GM15510 (cell line): ENCODE data around the gene ATP2B3.

Source experiments
- POLR2A ChIP-seq: IDR thresholded peaks from 3 replicates; pipeline ENCODE4 v1.6.1; 2011; ENCODE audit warnings: borderline replicate concordance; ENCODE audit not compliant: insufficient read length; ENCODE audit errors: extremely low read depth

The ATP2B3 gene

DNA sequence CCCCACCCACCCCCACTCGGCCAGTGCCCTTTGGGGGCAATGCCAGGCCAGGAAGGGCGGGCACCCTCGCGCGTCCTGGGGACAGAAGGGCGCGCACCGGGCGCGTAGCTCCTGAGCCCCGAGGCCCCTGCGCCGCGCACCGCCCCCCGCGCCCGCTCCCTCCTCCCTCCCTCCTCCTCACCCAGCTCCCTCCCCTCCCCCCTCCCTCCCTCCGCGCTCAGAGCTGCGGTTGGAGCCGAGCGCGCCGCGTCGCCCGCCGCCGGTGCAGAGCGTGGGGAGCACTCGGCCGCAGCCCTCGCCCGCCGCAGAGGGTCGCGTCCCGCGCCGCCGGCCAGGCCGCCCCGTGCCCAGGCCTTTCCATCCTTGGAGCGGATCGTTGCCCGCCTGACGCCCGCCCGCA lies at the start of gene ATP2B3:
TSS of gene ATP2B3 (plus strand) at position 220 of the 400 bp plus-strand sequence. CDS start 18,606 bp downstream, outside the sequence.
- TF ChIP-seq POLR2A = no peak

- no peak for TF ChIP-seq POLR2A
These were observed 49.3 kb upstream of the ATP2B3 start for GRCh38 chrX:153468008-153468580.

GRCh38 chrX:153469811-153470410 lies 47.5 kb upstream of the ATP2B3 start:
- TF ChIP-seq POLR2A = no peak

DNA sequence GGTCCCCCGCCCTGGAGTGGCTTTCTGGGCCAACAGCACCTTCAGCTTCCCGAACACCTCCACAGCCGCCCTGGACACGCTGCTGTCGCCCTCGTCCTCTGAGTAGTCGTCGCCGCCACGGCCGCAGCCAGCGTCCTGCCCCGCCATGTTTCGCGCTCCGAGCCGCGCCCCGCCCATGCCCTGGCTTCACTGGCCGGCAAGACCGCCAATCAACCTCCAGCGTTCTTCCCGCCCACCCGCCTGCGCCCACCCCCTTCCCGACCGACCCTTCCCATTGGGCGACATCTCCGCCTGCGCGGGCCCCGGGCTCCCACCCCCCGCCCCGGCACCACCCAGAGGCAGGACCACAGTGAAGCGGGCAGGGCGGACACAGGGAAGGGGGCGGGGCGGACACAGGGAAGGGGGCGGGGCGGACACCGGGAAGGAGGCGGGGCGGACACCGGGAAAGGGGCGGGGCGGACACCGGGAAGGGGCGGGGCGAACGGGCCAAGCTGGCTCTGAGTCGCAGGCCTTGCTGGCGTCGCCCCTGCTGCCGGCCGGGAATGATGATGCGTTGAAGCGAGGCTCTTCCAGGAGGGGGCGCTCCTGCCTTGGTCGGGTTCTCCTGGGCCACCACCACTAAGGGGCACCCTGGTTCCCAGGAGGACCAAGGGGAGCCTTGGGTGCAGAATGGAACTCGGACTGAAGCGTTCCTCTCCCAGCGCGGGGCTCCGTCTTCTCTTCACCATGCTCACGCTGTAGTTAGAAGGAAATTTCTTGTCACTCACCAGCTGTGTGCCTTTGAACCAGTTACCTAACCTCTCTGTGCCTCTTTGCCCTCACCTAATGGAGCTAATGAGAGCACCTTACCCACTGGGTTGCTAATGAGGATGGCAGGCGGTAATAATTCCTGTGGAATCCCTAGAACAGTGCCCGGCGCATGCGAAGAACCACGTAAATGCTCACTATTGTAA lies 46.8 kb upstream of the ATP2B3 start, which contains the start of gene HAUS7:
TSS of gene HAUS7 (minus strand) at position 166 of the 953 bp plus-strand sequence. CDS start at position 147, 19 bp downstream.
- TF ChIP-seq POLR2A = peak; percentile 36

GRCh38 chrX:153471663-153472280 lies 45.7 kb upstream of the ATP2B3 start:
- no peak for TF ChIP-seq POLR2A

GRCh38 chrX:153473126-153473525 lies 44.3 kb upstream of the ATP2B3 start:
- no peak for TF ChIP-seq POLR2A

GRCh38 chrX:153474266-153474665 lies 43.2 kb upstream of the ATP2B3 start:
- TF ChIP-seq POLR2A = no peak

DNA sequence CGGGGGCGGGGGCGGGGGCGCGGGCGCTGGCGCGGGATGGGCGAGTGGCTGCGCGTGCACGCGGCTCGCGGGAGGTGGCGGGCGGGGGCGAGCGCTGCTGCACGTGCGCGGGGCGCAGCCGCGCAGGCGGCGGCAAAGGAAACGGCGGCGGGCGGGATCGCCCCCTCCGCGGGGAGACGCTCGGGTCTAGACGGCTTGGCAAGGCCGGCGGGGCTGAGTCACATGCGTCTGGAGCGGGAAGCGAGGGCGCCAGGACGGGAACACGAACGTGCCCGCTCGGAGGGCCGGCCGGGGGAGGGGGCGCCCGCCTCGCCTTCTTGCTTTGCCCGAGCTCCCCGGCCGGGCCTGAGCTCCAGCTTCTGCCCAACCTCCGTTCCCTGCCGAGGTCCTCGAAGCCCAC lies 42.7 kb upstream of the ATP2B3 start:
- TF ChIP-seq POLR2A = no peak

DNA sequence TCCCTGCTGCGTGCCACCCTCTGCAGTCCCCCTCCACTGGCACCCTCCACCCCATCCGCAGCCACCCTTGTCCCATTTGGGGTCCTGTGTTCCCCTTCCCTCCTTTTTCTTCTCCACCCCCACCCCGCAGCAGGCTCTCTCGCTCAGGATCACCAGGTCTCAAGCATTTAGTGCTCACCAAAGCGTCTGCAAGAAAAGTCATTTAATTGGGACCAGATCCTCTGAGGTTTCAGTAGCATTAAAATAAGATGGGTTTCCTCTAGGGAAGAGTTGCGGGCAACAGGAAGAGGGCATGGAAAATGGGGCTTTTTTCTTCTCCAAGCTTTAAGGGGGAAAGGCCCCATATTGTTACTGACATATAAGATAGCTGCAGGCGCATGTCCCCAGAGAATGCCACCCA lies 42.2 kb upstream of the ATP2B3 start:
- TF ChIP-seq POLR2A = no peak

- no peak for TF ChIP-seq POLR2A
These were observed 41.6 kb upstream of the ATP2B3 start for GRCh38 chrX:153475751-153476281.

- TF ChIP-seq POLR2A = no peak
These were observed 40.6 kb upstream of the ATP2B3 start for GRCh38 chrX:153476666-153477363.

GRCh38 chrX:153477364-153477857 lies 40.0 kb upstream of the ATP2B3 start:
- no peak for TF ChIP-seq POLR2A

GRCh38 chrX:153477901-153478300 lies 39.5 kb upstream of the ATP2B3 start:
- TF ChIP-seq POLR2A = no peak

- TF ChIP-seq POLR2A = no peak
These were observed 38.7 kb upstream of the ATP2B3 start for GRCh38 chrX:153478746-153479145.
